T-helper 2 cell (primary cell): ENCODE measurements around the gene CRABP1.

Experiments used
- DNase-seq, 5 experiments: peaks; one replicate each; pipeline versions ENCODE4 v3.0.0 to v3.0.0-alpha.2; 2012 to 2022

Gene CRABP1

DNA sequence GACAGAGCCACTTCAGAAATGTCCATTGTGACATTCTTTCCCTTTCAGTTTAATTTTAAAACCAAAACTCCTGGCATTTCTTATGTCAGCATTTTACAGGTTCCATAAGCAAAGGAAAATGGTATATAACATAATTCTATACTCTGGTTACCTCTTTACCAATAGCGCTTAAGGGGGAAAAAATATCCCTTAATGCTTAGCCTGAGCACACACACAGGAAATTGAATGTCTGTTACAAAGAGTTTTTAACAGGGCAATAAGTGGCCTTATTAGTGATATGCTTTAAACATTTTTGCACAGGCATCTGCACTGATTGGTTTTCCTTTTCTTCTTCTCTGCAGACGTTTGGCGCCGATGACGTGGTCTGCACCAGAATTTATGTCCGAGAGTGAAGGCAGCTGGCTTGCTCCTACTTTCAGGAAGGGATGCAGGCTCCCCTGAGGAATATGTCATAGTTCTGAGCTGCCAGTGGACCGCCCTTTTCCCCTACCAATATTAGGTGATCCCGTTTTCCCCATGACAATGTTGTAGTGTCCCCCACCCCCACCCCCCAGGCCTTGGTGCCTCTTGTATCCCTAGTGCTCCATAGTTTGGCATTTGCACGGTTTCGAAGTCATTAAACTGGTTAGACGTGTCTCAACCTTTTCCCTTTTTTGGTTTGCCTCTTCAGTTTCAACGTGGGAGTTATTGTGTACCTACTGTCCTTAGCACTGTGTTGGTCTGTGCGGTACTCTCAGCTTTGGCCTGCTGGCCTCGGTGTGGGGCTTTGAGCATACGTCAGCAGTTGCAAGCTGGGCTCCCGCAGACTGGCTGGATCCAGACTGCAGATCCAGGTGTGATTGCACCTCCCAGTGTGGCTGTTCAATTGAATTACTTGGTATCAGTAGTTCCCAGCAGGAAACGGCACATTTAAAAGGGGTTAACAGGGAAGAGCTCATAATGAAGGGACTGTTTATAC lies 7.7 kb downstream of the CRABP1 start:
- no peak for DNase-seq

DNA sequence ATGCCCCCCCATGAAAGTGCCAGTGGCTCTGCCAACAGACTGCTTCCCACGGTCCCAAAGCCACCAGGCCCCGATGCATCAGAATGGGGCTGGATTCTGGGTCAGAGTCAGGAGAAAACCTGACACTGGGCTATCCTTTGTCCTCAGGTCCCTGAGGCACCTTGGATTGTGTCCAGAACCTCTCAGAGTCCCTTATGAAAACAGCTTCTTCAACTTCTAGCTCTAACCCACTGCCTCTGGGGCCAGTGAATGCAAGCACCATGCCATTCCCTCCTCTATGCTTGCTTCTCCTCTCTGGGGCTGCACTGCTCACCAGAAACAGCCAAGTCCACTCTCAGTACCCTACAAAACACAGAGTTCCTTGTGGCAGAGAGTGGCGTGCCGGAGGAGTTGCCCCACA lies 9.9 kb downstream of the CRABP1 start:
- DNase-seq, result no peak

DNA sequence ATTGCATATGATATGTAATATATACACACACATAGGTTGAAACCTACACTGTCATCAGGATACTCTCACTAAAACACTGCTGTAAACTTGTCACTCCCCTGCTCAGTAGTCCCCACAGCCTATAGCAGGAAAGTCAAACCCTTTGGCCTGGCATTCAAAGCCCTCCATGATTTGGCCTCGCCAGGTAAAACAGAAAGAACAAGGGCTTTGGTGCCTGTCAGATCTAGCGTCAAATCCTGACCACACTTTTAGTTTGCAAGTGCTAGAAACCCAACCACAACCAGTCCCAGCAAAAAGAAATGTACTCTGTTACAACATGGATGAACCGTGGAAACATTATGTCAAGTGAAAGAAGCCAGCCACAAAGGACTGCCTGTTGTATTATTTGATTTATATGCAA lies 11.4 kb downstream of the CRABP1 start:
- DNase-seq, result peak in 1 of 5 experiments; percentile 25

DNA sequence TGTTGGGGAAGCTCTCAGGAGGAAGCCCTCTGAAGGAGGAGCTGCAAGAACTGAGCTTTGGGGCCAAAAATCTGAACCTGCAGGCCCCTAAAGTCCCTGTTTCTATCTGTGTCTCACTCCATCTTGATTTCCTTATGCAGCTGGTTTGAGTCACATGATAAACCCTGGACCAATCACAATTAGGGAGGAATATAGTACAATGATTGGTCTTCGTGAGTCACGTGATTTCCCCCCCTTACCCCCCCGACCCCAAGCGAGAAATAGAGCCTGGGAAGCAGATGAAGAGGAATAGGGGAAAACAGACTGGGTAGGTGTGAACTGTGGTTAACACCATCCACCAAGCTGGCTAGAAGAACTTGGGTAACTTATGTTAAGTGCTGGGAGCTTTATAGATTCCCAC lies 12.9 kb downstream of the CRABP1 start:
- peak in 2 of 5 experiments; percentile 1 to 13 for DNase-seq

DNA sequence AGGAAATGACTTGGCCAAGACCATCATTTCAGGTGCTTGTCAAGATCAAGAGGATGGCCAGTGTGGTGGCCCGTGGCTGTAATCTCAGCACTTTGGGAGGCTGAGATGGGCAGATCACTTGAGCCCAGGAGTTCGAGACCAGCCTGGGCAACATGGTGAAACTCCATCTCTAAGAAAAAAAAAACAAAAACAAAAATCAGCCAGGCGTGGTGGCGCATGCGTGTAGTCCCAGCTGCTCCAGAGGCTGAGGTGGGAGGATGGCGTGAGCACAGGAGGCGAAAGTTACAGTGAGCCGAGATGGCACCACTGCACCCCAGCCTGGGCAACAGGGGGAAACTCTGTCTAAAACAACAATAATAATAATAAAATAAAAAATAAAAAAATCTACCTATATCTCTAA lies 15.0 kb downstream of the CRABP1 start:
- DNase-seq, result no peak

DNA sequence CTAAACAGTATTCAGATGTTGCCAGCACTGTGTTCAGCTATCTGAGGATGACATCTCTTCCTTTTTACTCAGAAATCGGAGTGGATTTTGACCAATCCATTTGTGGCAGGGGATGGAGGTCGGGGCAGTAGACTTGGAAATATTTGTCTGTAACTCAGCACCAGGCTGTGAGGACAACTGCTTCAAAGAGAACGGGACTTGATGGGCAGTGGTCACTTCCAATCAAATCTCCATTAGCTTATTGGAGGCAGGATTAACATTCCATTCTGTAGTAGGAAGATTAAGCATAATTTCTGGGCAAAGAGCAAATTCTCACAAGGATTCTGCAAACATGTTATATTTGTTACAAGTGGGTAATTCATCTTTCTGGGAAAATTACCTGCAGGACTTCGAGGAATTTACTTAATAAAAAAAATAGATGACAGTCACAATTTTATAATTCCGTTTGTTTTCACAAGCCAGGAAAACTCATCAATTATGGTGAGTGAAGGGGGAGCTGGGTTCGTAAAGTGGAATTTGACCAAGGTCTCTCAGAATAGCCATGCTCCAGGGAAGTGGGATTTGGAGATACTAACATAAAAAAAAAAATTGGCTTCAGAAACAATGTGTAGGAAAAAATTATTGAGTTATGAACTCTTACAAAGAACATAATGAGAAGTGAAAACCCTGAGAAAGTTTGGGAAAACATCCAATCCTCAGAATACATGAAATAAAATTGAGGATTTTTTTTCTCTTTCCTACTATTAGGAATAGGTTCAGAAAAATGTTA lies 18.1 kb downstream of the CRABP1 start:
- DNase-seq, result no peak

DNA sequence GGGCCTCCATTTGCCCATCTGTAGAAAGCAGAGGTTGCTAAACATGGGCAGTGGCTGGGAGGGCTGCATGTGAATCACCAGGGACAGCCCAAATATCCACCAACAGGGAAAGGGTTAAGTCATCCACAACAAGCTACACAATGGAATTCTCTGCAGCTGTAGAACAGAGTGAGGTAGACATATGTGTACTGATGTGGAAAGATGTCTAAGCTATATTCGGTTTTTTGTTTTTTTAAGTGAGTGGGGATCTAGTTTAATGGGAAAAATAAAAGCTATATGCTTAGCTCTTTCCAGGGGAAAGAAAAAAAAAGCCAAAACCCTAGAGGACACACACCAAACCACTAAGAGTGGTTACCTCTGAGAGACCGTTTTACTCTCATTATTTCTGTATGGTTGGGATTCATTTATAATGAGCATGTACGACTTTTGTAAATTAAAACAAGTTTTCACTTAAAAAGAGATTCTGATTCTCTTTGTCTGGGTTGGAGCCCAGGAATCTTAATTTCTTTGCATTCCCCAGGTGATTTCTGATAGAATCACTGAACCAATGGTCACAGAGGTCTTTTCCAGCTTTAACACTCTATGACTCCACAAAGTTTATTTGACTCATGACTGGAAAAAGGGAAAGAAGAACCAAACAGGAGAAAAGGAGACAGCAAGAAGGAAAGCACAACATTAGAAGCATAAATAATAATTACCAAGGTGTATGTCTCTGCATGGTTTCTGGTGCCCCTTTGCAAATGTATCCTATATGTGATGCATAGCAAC lies 19.1 kb downstream of the CRABP1 start:
- DNase-seq, result no peak

DNA sequence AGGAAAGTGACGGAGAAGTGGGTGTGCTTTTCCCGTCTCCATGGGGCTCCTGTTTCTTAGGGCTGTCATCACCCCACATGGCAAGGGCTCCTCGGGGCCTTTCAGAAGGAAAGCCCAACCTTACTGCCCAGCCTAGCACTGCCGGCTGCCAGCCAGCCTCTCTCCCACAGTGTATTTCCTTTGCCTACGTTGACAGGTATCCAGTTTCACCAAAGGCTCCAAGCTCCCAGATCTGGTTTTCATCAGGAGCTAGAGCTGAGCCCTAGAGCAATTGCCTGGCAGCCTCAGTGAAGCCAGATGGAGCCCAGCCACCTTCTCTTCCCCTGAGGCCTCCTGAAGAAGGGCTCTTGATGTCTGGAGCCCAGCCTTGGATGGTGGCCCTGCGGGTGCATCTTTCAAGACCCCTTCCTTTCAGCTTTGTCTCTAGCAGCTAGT lies 20.2 kb downstream of the CRABP1 start:
- DNase-seq, result no peak

DNA sequence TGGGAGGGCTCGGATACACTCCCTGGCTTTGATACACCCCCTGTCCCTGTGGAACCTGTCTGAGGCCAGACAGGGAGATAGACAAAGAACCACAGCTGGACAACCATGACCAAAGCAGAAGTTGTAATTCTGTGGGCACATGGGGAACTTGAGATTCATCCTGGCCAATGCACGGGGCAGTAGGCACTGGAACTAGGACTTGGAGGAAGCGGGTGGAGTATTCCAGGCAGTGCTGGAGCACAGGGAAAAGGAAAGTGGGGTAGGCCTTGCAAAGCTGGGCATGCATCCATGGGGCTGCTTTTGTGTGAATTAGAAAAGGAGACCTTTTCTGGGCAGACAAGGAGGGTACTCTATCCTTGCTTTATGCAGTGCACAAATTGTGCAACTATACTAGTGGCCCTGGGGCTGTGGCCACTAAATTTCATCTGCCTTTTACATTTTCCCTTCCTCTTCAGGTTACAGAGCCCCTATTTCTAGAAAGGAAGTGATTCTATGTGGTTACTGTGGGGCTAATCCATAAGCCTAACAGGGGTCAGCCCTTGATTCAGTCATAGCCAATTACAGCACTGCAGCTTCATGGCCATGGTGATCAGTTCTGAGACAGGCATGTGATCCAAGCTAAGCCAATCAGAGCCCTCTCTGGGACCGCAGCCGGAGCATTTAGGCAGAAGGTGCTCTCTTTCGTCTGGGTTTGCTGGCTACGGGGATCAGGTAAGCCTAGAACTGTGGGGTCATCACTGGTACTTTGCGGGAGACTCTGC lies 21.0 kb downstream of the CRABP1 start:
- no peak for DNase-seq

DNA sequence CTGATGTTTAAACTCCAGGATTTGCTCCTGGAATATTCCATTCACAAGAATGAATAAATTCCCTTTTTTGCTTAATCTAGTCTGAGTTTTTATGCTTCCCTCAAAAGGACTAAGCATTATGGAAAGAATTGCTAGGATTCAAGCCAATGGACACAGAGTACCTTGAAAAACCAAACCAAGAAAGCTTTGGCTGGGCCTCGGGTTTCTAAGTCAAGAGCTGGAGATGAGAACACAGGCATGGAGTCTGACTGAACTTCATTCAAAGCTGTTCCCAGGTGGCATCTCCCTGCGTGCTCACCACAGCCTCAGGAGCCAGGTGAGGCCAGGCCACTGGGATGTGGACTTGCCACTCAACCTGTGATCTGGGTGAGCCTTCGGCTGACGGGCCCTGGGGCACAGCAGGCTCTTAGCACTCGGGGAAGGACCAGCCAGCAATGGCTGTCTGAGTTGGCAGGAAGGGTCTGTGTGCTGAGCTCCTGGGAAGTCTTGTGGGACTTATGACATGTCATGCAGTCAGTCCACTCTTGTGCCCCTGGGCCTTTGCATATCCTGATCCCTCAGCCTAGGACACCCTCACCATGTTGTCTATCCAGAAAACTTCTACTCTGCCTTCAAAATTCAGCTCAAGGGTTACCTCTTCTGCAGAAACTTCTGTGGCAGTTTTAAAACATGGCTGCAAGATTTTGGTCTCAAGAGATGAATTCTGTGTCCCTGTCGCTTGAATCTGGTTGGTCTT lies 21.8 kb downstream of the CRABP1 start:
- DNase-seq, result no peak

DNA sequence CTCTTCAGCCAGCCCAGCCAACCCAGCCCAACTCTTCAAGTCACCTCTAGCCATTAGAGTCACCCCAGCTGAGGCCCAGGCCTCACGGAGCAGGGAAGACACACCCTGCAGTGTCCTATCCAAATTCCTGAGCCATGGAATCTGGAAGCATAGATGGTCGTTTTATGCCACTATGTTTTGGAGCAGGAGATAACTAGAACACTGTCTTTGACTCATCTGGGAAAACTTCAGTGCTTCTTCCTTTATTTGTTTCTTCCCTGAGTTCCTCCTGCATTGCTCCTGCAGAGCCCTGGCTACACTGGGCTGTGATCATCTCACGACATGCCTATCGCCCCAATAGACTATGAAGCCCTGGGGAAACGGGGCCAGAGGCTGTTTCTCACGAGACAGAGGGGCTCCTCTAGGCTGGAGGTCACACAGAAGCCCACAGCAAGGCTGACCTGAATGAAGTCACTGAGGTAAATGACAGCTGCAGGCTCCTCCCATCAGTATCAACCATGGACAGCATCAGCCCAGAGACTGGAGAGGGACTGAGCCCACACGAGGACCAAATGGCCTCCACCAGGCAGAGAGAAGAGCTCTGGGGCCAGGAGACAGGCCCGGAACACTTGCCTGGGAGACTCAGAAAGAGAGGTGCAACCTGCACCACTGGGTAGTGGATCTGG lies 22.7 kb downstream of the CRABP1 start:
- no peak for DNase-seq

DNA sequence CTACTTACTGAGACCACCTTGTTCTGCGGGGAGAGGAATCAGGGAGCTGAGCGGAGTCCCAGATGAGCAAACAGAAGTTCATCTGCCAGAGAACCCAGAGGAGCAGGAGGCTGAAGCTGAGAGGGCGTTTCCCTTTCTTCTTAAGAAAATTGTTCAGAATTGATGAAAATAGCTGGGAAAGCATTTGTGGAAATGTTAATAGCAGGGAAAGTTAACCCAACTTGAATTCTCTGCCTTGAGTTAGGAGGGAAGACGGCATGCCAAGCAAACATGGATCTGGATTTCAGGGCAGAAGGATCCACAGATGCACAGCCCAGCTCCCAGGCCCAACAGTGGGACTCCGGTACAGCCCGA lies 23.2 kb downstream of the CRABP1 start:
- DNase-seq, result no peak

DNA sequence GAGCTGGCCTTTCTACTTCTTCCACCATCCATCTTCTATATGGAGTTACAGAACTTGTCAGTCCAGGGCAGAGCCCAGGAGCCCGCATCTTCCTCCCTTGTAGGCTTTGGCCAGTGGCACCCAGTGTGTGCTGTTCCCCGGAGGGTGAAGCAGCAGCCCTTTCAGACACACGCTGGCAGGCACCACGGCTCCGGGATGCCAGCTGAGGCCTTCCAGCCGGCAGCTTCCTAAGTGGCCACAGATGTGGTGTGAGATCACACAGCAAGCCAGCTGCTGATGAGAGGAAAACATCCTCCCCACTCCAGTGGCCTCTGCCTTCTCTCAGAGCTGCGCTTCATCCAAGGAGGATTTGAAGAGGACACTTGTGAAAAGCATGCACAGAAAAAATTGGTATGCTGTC lies 24.1 kb downstream of the CRABP1 start:
- DNase-seq, result no peak

DNA sequence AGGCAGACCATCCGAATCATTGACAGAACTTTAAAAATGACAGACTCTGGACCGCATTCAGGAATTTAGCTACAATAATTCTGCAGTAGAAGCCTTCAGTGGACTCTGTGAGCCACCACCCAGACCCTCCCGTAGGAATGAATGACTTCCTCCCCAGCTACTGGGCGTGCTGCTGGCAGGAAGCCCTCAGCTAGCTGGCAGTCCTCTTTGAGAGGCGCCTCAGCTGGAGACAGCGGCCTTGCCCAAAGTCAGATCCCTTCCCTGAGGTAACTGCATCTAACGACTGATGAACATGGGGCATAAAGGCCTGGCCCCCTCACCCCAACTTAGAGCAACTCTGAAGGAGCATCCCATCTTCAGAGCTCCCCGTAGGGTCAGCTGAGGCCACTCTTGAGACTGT lies 25.8 kb downstream of the CRABP1 start:
- no peak for DNase-seq

DNA sequence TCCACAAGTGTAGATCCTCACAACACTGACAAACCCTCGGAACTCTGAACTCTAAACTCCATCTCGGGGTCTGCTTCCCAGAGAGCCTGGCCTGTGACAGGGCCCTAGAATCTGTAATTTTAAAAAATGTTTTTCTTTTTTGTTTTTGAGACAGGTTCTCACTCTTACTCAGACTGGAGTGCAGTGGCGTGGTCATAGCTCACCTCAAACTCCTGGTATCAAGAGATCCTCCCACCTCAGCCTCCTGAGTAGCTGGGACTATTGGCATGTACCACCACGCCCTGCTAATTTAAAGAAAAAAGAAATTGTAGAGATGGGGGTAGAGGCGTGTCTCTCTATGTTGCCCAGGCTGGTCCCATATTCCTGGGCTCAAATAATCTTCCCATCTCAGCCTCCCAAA lies 26.2 kb downstream of the CRABP1 start:
- no peak for DNase-seq

DNA sequence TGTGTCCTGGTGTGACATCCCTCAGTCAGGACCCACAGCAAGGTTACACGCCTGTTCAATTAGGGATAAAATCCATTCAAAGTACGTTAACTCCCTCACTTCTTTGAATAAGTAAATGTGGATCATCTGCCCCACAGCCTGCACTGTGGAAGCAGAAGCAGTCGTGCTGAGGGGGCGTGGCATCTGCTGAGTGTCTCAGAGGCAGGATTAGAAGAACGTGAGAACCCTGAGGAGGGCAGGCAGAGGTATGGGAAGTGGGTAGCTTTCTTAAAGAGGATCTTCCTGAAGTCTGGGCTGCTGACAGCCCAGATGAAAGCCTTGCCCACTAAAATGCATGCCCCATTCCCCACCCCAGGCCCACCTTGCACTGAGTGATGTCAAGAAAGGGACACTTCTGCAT lies 28.5 kb downstream of the CRABP1 start:
- no peak for DNase-seq

DNA sequence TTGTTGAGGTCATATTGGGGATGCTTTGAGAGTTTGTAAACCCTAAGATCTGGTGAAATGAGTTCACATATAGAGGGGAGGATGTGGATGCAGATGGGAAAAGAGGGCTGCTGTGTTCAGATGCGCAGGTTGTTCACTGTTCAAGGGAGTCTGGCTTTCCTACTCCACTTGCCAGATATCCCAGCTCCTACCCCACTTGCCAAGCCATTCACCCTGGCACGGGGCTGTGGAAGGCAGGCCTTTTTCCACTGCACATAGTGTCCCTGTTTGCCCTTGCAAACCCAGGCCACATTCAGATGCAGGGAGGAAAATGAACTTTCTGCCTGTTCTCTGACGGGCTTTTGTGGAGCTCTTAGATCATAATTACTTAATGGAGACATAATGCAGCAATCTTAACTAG lies 29.0 kb downstream of the CRABP1 start:
- DNase-seq, result no peak

DNA sequence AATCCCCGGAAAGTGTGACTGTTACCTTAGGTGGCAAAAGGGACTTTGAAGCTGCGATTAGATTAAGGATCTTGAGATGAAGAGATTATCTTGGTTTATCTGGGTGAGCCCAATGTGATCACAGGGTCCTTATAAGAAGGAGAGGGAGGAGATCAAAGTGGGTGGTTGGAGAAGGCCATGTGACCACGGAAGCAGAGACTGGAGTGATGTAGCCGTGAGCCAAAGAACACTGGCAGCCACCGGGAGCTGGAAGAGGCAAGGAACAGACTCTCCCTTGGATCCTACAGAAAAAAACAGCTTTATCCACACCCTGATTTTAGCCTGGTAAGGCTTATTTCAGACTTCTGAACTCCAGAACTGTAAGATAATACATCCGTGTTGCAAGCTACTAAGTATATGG lies 29.9 kb downstream of the CRABP1 start:
- no peak for DNase-seq

DNA sequence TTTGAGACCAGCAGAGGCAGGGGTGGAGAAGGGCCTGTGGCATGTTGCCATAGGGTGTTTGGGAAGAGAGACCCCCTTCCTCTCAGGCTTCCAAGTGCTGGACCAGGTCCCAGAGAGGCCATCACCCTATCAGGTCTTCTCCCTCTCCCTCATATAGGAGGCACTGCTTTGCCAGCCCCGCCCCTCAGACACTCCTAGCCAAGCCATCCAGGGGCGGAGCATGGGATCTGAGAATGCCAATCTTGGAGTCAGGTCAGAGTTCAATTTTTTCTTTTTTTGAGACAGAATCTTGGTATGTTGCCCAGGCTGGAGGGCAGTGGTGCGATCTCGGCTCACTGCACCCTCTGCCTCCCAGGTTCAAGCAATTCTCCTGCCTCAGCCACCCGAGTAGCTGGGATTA lies 32.7 kb downstream of the CRABP1 start:
- no peak for DNase-seq

DNA sequence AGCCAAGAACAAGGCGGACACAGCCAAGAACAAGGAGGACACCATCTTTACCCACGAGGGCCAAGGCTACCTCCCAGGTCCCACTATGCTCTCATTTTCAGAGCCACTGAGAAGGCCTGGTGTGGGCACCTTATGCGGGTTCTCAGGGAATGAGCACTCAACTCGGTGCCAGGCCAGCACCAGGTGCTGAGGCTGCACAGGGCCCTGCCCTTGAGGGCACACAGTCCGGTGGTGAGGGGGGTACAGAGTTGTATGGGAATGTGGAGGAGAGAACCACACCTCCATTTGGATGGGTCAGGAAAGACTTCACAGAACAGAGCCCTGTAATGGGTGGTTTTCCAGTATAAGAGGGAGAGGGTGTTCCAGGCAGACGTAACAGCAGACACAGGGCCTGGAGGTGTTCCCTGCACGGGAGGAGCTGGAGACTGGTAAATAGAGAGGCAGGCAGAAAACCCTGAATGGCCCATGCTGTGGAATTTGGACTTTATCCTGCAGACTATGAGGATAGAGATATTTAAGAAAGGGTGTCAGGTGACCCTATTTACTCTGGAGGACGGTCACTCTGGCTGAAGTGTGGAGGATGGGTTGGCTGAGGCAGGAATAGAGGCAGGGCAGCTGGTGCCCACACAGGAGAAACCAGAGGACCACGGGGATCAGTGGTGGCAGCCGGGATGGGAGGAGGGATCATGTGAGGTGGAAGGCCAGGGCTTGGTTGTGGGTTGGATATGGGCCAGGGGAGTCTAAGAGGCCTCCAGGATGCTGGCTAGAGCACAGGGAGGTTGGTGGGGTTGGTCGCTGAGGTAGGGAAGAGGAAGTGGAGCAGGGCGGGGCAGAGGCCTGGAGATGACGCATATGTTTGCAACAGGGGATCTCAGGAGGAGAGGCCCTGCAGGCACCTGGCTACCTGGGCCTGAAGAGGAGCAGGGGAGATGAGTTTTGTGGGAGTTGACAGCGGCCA lies 34.6 kb downstream of the CRABP1 start:
- DNase-seq, result no peak
